Esophagus muscularis mucosa (tissue), 3 donors: Measurements from ENCODE around the gene FTL.

Source experiments
- CTCF ChIP-seq, 3 experiments: fragments of 200-600 bp in 2 of 3; fragments of 450-650 bp in 1 of 3; sonication (generic) in 2 of 3; IDR thresholded peaks; one replicate each; pipeline ENCODE4 v1.5.1; 2017 to 2019; ENCODE audit warnings: antibody characterized with exemption in 3 of 3, mild to moderate bottlenecking in 2 of 3, moderate library complexity in 1 of 3
- POLR2A ChIP-seq: fragments of 450-650 bp; IDR thresholded peaks from one replicate; pipeline ENCODE4 v1.6.1; 2017; ENCODE audit warnings: antibody characterized with exemption, moderate library complexity, mild to moderate bottlenecking, low read depth

DNA sequence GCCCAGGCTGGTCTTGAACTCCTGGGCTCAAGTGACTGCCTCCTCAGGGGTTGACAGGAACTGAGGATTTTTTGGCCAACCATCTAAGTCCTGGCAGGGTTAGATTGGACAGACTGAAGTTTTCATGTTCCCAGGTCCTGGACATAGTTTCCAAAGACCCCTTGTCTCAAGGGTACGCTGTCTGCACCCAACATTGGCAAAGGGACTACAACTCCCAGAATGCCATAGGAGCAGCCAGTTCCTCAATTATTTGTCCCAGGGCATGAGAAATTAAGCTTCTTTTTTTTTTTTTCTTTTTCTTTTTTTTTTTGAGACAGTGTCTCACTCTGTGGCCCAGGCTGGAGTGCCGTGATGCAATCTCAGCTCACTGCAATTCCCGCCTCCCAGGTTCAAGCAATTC lies 21.1 kb downstream of the FTL start:
- no peak for TF ChIP-seq POLR2A
- TF ChIP-seq CTCF (IDR thresholded peaks at IDR 0.05), result no peak
